Hematopoietic multipotent progenitor cell (in vitro differentiated cells): ENCODE results near the gene PTPRG. TPM values are rescaled to one million over a fixed set of nuclear protein-coding genes. Genes with fewer than 3 reads are reported as not detected.
"Not testable (repeated sequence)": the region's sequence is repeated elsewhere in the genome, so short reads cannot be mapped to it uniquely, and the experiment has no call there.

Source experiments
- DNase-seq, 3 donors: peaks; one replicate each; pipeline ENCODE4 v3.0.0-alpha.2; 2011 to 2015; ENCODE audit warnings: low read depth in 2 of 3, low spot score in 2 of 3
- total RNA-seq: library from RNA; depleted of rRNA; stranded (reverse); fragments of >200 nt; gene quantifications from one replicate; pipeline ENCODE4 v1.2.3, GENCODE V29; 2012

Gene PTPRG
- total RNA-seq, 1 donor: under 0.01 TPM

GRCh38 chr3:61680617-61681016 is 119.2 kb downstream of the PTPRG start:
- DNase-seq: no peak

GRCh38 chr3:61681636-61682035 is 120.3 kb downstream of the PTPRG start:
- no peak for DNase-seq

DNA sequence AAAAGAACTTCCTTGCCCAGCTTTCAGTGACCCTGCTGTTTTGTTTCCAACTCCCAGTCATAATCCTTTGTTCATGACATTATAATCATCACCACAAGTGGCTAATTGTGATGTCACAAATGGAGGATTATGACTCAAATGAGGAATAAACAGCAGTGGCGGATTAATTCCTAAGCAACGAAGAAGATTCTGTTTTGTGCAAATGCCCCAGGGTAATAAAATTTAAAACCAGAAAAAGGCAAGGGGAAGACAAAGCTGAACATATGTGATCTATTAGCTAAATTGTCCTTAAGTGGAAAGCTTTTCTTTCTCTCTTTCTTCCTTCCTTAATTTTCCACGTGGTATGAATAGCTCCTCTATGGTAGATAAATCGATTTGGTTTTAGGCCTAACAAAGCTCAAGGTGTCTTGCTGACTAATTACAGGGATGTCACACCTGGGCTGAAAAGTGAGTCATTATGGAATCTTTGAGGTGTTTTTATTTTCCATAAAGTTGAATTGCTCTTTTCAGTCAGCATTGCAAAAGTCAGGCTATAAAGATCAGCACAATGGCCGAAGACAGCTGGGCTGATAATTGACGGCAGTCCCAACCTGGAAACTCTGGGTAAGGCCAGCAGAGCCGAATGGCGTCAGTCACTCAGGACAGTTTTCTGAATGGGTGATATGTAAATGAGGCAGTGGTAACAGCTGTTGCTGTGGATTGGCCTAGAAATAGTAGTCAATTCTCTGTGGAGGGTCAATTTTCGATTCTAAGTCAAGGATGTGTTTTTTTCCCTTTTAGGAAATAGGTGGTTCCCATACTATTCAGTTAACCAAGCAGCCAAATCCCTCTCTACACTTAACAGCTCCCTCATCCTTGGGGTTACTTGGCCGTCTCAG is 121.5 kb downstream of the PTPRG start:
- no peak for DNase-seq

DNA sequence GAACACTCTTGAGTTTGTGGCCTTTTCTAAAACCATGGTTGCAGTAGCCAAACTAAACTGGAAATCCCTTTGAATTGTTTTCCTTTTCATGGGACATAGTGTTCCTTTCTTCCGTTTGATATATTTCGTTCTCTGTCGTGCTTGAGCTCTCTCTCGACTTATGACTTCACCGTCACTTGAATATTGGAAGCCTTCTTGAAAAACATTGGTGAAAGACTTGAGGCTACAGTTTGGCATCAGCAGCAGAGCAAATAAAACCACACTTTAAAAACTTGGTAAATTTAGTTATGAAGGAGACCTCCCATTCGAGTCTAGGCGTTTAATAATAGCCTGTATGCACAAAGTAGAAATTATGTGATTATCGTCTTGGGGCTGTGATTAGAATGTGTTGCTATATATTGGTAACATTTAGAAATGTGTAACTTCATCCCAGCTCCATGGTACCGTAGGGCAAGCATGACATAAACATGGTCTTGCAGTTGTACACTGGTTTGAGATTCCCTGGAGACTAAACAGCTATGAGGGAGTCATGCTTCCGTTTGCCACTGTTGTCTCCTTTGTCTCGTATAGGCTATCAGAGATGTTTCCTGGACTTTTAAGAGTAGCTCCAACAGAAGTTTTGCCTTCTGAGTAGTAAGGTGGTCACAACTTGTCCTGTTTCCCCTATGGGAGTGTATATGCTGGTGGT is 122.3 kb downstream of the PTPRG start:
- DNase-seq: no peak

GRCh38 chr3:61684386-61684785 is 123.0 kb downstream of the PTPRG start:
- no peak for DNase-seq

GRCh38 chr3:61685755-61686154 is 124.4 kb downstream of the PTPRG start:
- no peak for DNase-seq

DNA sequence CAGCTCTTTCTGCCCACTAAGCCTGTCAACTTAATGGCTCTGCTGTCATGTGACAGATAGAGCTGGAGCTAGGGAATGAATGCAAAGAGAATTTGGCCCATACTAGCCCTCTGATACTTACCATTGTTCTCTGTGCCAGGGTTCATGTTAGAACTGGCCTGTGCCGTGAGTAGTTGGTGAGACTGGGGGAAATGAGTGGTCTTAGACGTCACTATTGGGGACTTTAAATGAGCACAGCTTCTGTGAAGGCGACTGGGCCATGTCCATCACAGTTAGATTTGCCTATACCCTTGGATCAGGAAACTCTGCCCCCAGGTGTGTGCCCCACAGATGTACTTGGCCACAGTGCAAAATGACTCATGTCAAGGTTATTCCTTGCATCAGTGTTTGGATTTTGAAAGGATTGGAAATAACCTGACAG is 124.9 kb downstream of the PTPRG start:
- no peak for DNase-seq

DNA sequence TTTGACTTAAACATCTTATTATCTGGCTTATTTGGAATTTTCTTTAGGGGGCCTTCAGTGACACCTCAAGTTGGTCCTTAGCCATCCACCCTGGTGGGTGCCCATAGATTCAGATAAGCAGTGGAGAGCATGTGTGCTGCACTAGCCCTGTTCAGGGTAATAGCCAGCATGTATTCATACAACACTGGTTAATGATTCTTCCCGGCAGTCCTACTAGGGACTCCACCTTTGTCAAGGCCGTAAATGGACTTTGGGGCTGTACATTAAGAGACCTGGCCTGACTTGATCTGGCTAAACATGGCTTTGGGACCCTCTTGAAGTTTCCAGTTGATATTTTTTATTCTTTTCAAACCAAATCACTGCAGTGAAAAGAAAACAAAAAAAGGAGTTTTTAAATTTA is 125.8 kb downstream of the PTPRG start:
- no peak for DNase-seq

- DNase-seq: no peak
These were observed 126.4 kb downstream of the PTPRG start for GRCh38 chr3:61687663-61688306.

DNA sequence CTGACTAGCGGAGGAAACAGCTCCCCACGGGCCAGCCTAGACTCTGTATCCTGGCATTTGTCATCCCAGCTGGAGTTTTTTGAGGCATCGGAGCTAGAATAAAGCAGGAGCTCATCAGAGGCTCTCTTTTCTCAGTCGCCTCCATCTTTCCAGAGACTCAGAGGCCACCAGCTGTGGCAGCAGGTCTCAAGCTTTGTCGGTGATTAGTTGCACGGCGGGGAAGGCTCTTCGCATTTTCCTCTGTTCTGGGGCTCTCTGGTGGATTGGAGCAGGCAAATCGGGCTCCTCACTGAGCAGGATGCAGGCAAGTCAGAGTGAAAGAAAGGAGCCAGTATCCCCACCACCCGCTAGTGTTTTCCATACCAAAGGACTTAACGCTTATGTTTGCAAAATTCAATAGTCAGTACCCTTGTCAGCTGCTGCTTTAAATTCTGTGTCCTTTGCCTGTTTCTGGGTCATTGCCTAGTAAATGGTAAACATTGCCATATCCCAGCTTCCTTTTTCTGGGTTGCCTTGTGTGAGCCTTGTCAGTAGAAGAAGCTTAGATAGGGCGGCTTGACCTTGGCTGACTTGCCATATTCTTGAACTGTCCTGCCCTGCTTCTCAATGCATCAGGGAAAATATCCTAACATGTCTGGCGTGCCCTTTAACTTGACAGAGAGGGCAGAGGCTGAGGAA is 127.1 kb downstream of the PTPRG start:
- no peak for DNase-seq

DNA sequence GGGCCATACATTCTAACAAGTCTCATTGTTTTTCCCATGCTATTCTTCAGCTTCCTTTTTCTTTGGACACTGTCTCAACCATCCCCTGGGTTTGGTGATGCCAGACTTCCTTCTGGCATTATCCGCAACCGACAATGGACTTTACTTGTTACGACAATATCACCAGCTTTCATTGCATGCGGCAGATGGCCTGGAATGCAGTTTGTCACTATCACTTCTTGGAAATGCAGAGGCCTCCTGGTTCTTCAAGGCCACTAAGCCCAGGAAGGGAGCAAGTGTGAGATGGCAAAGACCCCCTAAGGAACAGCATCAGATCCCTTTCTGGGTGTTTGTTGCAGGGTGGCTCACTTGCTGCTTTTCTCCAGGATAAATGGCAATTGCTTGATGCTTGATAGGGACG is 128.6 kb downstream of the PTPRG start:
- DNase-seq: no peak

DNA sequence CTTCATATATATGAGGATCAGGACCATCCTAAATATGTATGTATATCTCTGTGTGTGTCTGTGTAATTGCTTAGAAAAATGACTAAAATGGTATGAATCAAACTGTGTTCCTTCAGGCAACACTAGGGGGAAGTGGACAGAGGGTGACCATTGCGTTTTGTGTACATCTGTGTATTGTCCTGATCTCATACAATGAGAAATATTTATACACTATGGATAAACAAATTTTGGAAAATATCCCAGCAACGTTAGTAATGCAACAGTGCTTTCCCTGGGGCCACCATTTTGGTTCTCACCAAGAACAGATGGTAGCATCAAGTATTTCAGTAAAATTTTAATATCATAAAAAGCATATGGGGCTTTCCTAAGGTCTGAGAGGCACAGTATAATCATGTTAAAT is 130.1 kb downstream of the PTPRG start:
- no peak for DNase-seq

GRCh38 chr3:61697301-61697700 is 135.9 kb downstream of the PTPRG start:
- no peak for DNase-seq

DNA sequence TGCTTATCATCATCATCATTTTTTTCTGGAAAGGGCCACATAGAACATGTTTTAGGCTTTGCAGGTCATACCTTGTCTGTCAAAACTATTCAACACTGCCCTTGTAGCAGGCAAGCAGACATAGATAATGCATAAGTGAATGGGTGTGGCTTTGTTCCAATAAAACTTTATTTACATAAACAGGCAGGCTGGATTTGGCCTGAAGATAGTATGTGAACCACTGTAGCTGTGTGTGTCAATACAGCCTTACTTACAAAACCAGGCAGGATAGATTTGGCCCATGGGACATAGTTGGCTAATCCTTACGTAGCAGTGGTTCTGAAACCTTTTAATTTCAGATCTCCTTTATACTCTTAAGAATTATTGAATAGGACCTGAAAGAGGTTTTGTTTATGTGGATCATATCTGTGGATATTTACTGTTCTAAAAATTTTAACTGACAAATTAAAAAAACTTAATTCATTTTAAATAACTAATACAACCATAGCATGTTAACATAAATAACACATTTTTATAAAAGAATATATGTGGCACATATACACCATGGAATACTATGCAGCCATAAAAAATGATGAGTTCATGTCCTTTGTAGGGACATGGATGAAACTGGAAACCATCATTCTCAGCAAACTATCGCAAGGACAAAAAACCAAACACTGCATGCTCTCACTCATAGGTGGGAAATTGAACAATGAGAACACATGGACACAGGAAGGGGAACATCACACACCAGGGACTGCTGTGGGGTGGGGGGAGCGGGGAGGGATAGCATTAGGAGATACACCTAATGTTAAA is 137.1 kb downstream of the PTPRG start:
- not testable (repeated sequence) for DNase-seq

DNA sequence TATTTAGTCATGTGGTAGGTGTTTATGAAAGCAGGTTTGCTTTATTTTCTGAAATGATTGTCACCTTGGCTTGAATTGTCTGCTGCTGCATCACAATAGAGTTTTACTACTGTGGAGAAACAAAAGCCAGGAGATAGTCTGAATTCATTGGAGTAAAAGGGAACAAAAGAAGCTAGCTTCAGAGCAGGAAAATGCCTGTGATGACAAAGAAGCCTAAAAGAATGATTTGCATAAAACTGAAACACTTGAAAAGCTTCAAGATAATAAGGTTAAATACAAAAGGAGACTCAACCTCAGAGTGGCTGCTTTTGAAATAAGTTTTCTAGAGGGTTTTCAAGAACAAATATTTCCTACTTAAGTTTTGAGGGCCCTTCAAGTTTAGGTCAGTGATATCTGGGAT is 138.3 kb downstream of the PTPRG start:
- DNase-seq: no peak

GRCh38 chr3:61701011-61701410 is 139.6 kb downstream of the PTPRG start:
- DNase-seq: no peak

GRCh38 chr3:61702453-61702852 is 141.1 kb downstream of the PTPRG start:
- DNase-seq: no peak

- no peak for DNase-seq
These were observed 143.4 kb downstream of the PTPRG start for GRCh38 chr3:61704807-61705206.

DNA sequence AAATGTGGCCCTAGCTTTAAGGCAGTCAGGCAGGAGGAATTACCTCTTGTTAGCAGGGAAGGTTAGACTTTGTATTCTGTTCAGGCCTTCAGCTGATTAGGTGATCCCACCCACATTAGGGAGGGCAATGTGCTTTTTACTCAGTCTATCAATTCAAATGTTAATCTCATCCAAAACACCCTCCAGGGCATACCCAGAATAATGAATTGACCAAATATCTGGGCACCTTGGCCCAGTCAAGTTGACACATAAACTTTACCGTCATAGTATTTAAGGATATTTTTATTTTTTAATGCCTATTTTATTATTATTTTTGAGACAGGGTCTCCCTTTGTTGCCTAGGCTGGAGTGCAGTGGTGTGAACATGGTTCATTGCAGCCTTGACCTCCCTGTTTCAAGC is 146.1 kb downstream of the PTPRG start:
- no peak for DNase-seq

GRCh38 chr3:61710920-61711319 is 149.5 kb downstream of the PTPRG start:
- DNase-seq: not testable (repeated sequence)
